GM18517 (cell line): ENCODE measurements around the gene CD63.
A peak's percentile ranks its signal among the peaks of the same experiment; 100 is the strongest.

Source experiments
- ATAC-seq: cut with Tn5 transposase; IDR thresholded peaks from one replicate; pipeline ENCODE4 v1.9.1; 2021; ENCODE audit warnings: mild to moderate bottlenecking, moderate library complexity; ENCODE audit not compliant: unreplicated experiment

Gene CD63

GRCh38 chr12:55692631-55693322 lies 36.0 kb downstream of the CD63 start:
- ATAC-seq: no peak

- no peak for ATAC-seq
Observed at GRCh38 chr12:55688716-55689655, 39.8 kb downstream of the CD63 start.

- ATAC-seq: peak; percentile 72
Observed at GRCh38 chr12:55687746-55688145, 41.1 kb downstream of the CD63 start.

GRCh38 chr12:55686366-55687010 lies 42.3 kb downstream of the CD63 start:
- no peak for ATAC-seq

GRCh38 chr12:55685671-55686070 lies 43.1 kb downstream of the CD63 start:
- no peak for ATAC-seq

GRCh38 chr12:55684761-55685370 lies 43.9 kb downstream of the CD63 start:
- ATAC-seq: no peak

GRCh38 chr12:55683676-55684075 lies 45.1 kb downstream of the CD63 start:
- no peak for ATAC-seq

GRCh38 chr12:55682087-55682796 lies 46.6 kb downstream of the CD63 start:
- no peak for ATAC-seq

- no peak for ATAC-seq
Observed at GRCh38 chr12:55681142-55682077, 47.4 kb downstream of the CD63 start.

- no peak for ATAC-seq
Observed at GRCh38 chr12:55679691-55680090, 49.1 kb downstream of the CD63 start.

- ATAC-seq: no peak
Observed at GRCh38 chr12:55676707-55677106, 52.1 kb downstream of the CD63 start.

GRCh38 chr12:55675666-55676065 lies 53.1 kb downstream of the CD63 start:
- ATAC-seq: no peak
